ENCODE results near the gene EIF4G1. TPM values are rescaled to one million over a fixed set of nuclear protein-coding genes. Genes with fewer than 3 reads are reported as not detected.
A peak's percentile ranks its signal among the peaks of the same experiment; 100 is the strongest.

Gene EIF4G1
- total and polyA plus RNA-seq, 2 donors (not counting 3 experiments of a cell fraction or from before 2014, with no cell fraction given): 355 to 532 TPM

DNA sequence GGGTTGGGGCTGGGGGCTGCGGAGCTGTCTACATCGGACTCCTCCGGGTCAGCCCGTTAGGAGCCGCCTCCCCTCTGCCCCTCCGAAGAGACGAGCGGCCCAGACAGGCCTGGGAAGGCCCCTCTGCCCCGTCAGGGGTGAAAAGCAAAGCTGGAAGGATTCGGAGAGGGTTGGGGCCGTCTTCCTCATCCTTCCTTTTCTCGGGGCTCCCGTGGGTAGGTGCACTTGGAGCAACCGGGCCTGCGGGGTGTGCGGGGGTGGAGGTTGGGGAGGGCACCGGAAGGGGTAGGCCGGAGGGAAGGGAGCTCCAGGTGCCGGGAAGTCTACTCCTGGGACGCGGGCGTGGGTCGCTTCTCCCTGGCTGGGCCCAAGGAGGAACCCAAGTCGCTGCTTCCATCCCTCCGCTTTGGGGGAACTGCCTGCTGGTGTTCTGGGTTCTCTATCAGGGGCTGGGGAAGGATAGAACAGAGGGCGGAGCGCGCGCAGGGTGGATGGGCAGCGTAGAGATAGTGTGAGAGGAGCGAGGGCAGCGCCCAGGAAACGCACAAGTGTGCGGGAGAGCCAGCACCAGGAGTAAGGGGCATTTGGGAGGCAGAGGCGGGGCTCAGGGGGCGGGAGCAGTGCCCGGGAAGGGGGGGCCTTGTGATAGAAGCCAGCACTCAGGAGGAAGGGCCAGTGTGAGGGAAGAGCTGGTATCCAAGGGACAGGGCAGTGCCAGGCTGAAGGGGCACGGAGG, 47.7 kb downstream of the EIF4G1 start:
- peaks cover 2 to 6% of the 10 kb centered on the region in 2 experiments for H3K36me3 ChIP-seq (ENCODE audit: control insufficient read depth in 2 of 2, extremely low read depth in 1 of 2, insufficient read depth in 2 of 2, low read length in 2 of 2)
- FAIRE-seq (peak; percentile 38), DNase-seq (ENCODE audit: low read depth, low spot score) (no peak)
- H3K9me1 ChIP-seq (replicated peaks; ENCODE audit: control insufficient read depth, extremely low read depth, insufficient read depth, low read length): no peaks in the 10 kb centered on the region
- peak overlapping the region; percentile 38 to 87 (median 59) for H3K4me3 ChIP-seq (replicated peaks in 1 of 3; ENCODE audit: insufficient read depth in 1 of 3, low read depth in 1 of 3, low read length in 3 of 3)
- intact Hi-C loops (cut with micrococcal nuclease): loop anchor here (1.0 to 2.0 kb wide), 5 partner anchors 8 to 63 kb away; partner anchors contain the start of gene PSMD2
- BruUV-seq (replicated peaks): no TSS peak
- ChIA-PET CTCF (interaction anchor here (0.7 to 2.9 kb wide), 11 partner anchors 9 to 179 kb away, joined by 3 to 17 read pairs (median 4); no protein-coding TSS in a partner anchor), POLR2A (interaction anchor here (0.6 to 0.8 kb wide), 3 partner anchors 25 to 47 kb away, joined by 3 to 7 read pairs (median 3); partner anchors contain the start of gene FAM131A)
- H3K79me2 ChIP-seq (ENCODE audit: control insufficient read depth, insufficient read depth, low read length): peaks cover 21% of the 10 kb centered on the region
- H3K4me1 ChIP-seq (ENCODE audit: control insufficient read depth, extremely low read depth, insufficient read depth, low read length): peaks cover 14% of the 10 kb centered on the region
- no peaks in the 10 kb centered on the region for H3K9me3 ChIP-seq (replicated peaks; ENCODE audit: control insufficient read depth, insufficient read depth, low read length)
- peak overlapping the region; percentile 86 for H3K27ac ChIP-seq (ENCODE audit: insufficient read depth, low read depth, low read length)
- H3K9ac ChIP-seq (replicated peaks; ENCODE audit: extremely low read depth, insufficient read depth, low read length): peak overlapping the region; percentile 90
- H2AFZ ChIP-seq (ENCODE audit: low read depth, low read length): peak overlapping the region; percentile 18
- peak overlapping the region; percentile 40 for H3K4me2 ChIP-seq (ENCODE audit: insufficient read depth, low read length)
- H4K20me1 ChIP-seq (replicated peaks; ENCODE audit: control insufficient read depth, extremely low read depth, insufficient read depth, low read length): no peaks in the 10 kb centered on the region
- dilution Hi-C loops (cut with MboI; ENCODE audit: extremely low pct_ligation_motif_present, low sequenced_read_pairs): no loop called here
- H3K27me3 ChIP-seq (ENCODE audit: control insufficient read depth in 2 of 2, insufficient read depth in 2 of 2, low read length in 2 of 2): no peaks in the 10 kb centered on the region
- TF ChIP-seq, protein P1, sequence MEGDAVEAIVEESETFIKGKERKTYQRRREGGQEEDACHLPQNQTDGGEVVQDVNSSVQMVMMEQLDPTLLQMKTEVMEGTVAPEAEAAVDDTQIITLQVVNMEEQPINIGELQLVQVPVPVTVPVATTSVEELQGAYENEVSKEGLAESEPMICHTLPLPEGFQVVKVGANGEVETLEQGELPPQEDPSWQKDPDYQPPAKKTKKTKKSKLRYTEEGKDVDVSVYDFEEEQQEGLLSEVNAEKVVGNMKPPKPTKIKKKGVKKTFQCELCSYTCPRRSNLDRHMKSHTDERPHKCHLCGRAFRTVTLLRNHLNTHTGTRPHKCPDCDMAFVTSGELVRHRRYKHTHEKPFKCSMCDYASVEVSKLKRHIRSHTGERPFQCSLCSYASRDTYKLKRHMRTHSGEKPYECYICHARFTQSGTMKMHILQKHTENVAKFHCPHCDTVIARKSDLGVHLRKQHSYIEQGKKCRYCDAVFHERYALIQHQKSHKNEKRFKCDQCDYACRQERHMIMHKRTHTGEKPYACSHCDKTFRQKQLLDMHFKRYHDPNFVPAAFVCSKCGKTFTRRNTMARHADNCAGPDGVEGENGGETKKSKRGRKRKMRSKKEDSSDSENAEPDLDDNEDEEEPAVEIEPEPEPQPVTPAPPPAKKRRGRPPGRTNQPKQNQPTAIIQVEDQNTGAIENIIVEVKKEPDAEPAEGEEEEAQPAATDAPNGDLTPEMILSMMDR (IDR thresholded peaks at IDR 0.05; ENCODE audit: extremely low read depth in 1 of 2, insufficient read depth in 1 of 2, low read depth in 1 of 2, low read length in 2 of 2): no peak
- TF ChIP-seq POLR2AphosphoS5 (IDR thresholded peaks at IDR 0.05; ENCODE audit: insufficient read depth, low read depth, low read length): no peak
